Measurements from ENCODE around the gene C6orf163.
"Not testable (repeated sequence)": the region's sequence is repeated elsewhere in the genome, so short reads cannot be mapped to it uniquely, and the experiment has no call there.

C6orf163 gene

DNA sequence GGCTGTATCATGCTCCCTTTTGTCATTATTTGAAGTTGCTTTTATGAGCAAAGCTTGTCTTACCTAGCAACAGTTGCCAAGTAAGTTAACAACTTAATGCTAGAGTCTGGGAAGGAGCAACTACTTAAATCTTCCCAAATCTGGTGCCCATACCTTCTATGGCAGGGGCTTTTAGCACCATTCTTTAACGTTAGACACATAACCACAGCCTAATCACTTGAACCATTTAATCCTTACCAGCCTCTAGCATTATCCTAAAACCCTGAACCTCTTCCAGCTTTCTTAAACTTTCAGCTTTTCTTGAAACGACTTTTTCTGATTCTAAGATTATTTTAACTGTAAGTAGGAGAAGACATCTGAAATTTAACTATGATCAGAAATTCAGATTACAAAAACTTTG lies at the start of gene C6orf163:
TSS of gene C6orf163 (plus strand) at position 83 of the 400 bp plus-strand sequence. CDS start at position 370, 287 bp downstream.
- DNase-seq (ENCODE audit: low spot score), result no peak

GRCh38 chr6:87297119-87297518 lies 47.5 kb upstream of the C6orf163 start:
- no peak for DNase-seq (ENCODE audit: low spot score)

DNA sequence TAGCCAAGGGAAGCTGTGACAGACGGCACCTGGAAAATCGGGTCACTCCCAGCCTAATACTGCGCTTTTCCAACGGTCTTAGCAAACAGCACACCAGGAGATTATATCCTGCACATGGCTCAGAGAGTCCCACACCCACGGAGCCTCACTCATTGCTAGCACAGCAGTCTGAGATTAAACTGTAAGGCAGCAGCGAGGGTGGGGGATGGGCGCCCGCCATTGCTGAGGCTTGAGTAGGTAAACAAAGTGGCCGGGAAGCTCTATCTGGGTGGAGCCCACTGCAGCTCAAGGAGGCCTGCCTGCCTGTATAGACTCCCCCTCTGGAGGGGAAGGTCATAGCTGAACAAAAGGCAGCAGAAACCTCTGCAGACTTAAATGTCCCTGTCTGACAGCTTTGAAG lies 43.3 kb upstream of the C6orf163 start:
- DNase-seq (ENCODE audit: low spot score), result not testable (repeated sequence)

DNA sequence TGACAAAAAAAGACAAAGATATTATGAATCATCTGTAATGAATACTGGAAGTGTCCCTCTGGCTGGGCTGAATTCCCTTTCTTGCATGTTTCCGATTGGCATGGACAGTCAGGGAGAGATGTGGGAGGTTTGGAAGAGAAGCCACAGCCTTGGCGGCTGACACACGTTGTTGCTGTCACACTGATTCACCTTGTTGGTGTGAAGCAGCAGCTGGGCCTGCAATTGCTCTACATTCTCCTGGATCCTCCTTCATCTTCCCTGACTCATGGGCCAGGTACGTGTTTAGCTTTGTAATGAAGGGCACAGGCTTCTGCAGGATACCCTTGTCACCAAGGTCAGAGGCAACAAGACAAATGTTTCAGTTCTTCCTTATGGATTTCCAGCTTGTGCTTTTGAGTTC lies 35.6 kb upstream of the C6orf163 start:
- DNase-seq (ENCODE audit: low spot score), result no peak

DNA sequence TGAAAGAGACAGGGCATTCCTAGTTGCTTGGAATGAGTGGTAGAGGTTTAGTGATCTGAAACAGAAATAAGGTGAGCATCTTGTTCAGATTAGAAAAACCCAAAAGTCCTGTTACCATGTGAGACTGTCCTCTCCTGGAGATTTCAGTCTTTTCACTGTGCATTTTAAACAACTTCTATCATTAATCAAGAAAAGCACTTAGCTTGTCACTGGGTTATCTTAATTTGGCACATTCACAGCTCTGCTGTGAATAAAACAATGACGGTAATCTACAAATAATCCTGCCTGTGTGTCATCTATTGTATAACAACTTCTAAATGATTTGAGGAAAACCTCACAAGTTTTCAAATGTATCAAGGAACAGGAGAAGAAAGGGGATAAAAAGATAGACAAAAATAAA lies 31.8 kb upstream of the C6orf163 start:
- DNase-seq (ENCODE audit: low spot score), result no peak

- no peak for DNase-seq (ENCODE audit: low spot score)
Measured at GRCh38 chr6:87315071-87315470, 29.5 kb upstream of the C6orf163 start.

- DNase-seq (ENCODE audit: low spot score), result no peak
Measured at GRCh38 chr6:87319271-87319987, 25.2 kb upstream of the C6orf163 start.

GRCh38 chr6:87322304-87323212 lies 22.1 kb upstream of the C6orf163 start, which contains the start of gene SMIM8:
SMIM8 (plus strand) TSS chr6:87322588; CDS start chr6:87337032, 14,444 bp downstream.
- DNase-seq (ENCODE audit: low spot score), result peak; percentile 97

DNA sequence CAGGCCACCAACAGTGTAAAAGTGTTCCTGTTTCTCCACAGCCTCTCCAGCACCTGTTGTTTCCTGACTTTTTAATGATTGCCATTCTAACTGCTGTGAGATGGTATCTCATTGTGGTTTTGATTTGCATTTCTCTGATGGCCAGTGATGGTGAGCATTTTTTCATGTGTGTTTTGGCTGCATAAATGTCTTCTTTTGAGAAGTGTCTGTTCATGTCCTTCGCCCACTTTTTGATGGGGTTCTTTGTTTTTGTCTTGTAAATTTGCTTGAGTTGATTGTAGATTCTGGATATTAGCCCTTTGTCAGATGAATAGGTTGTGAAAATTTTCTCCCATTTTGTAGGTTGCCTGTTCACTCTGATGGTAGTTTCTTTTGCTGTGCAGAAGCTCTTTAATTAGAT lies 20.7 kb upstream of the C6orf163 start:
- not testable (repeated sequence) for DNase-seq (ENCODE audit: low spot score)

GRCh38 chr6:87330961-87331360 lies 13.7 kb upstream of the C6orf163 start:
- DNase-seq (ENCODE audit: low spot score), result no peak

- no peak for DNase-seq (ENCODE audit: low spot score)
Measured at GRCh38 chr6:87333033-87333432, 11.6 kb upstream of the C6orf163 start.

- DNase-seq (ENCODE audit: low spot score), result peak; percentile 24
Measured at GRCh38 chr6:87333591-87334181, 10.9 kb upstream of the C6orf163 start.

DNA sequence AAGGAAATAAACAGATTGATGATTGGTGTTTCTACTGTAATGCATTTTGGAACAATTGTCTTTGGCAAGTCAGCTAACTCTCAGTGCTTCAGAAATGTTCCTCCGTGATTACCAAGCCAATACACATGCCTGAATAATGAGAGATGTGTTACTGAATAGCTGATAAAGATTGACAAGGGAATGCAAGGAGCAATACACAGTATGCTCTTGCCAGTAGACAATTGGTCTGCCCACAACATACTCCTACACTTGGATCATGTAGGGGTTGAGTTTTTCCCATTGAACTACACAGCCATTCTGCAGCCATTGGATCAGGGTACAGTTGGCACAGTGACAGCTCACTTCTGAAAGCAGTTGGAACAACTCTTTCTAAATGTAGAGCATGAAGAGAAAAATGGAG lies 9.9 kb upstream of the C6orf163 start:
- DNase-seq (ENCODE audit: low spot score), result peak; percentile 39

DNA sequence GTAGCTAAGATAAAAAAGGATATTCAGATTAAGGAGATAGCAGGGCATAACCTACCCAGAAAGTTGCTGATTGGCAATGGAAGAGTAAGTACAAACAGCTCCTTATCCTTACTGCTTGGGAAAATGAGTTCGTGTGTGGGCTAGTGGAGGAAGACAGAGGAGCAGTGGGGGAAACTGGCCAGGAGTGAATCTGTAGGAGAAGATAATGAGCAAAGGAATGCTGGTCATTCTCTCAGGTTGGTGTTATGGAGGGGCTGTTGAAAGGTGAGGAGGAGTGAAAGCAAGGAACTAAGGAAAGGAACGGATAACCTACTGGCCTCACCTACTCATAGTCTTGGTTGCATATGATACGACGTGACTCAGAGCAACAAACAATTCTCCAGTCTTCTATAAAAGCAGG lies 8.2 kb upstream of the C6orf163 start:
- DNase-seq (ENCODE audit: low spot score), result no peak

DNA sequence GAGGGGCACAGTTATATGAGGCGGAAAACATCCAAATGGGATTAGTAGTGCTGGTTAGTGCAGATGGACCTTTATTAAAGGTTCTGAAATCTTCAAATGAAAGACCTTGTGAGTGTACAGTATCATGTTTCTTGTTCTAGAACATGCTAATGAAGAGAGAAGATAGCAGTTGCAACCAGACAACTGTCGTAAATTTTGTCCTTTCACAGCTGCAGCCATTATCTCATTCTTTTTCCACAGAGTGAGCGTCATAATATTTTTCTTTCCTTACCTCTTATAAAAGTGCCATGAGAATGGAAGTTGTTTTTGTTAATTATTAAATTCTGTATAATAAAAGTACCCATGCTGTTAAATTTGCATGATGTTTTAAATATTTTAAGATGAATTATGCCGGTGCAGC lies 4.4 kb upstream of the C6orf163 start:
- DNase-seq (ENCODE audit: low spot score), result no peak

- DNase-seq (ENCODE audit: low spot score), result no peak
Measured at GRCh38 chr6:87341158-87341557, 3.5 kb upstream of the C6orf163 start.

- DNase-seq (ENCODE audit: low spot score), result no peak
Measured at GRCh38 chr6:87341899-87342298, 2.7 kb upstream of the C6orf163 start.

DNA sequence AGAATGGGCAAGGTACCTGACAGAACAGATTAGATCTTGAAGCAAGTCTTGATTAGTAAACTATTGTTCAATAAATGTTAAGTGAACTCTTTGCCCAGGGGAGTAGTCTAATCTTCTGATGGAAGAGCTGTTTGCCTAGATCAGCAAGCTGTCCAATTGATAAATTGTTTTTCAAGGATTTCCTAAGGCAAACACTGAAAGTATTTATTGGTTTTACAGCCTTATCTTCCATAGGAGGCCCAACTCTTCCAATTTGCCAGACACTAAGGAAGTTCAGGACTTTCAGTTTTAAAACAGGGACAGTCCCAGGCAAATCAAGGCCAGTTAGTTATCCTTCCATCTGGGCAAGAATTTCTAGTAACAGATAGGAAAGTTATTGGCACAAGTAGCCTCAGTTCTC lies 1.8 kb upstream of the C6orf163 start:
- DNase-seq (ENCODE audit: low spot score), result no peak

GRCh38 chr6:87346700-87347099 lies 2.1 kb downstream of the C6orf163 start:
- no peak for DNase-seq (ENCODE audit: low spot score)

- no peak for DNase-seq (ENCODE audit: low spot score)
Measured at GRCh38 chr6:87349896-87350295, 5.3 kb downstream of the C6orf163 start.

DNA sequence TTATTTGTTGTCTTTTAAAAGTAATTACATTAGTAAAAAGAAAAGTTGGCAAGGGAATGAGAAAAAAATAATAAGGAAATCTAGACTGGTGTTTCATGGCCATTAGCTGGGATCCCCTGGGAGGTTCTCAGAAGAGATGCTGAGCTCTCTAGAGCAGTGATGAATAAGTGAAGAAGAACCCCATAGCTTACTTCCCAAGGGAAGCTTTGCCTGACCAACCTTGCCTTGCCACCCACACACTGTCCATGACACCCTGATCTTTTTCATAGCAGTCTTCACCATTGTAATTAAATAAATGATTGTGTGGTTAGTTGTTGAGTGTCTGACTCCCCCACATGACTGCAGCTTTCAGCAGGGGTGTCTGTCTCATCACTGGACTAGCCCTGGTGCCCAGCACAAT lies 5.9 kb downstream of the C6orf163 start:
- DNase-seq (ENCODE audit: low spot score), result peak; percentile 24

GRCh38 chr6:87351583-87351982 lies 7.0 kb downstream of the C6orf163 start:
- DNase-seq (ENCODE audit: low spot score), result no peak

- DNase-seq (ENCODE audit: low spot score), result no peak
Measured at GRCh38 chr6:87356181-87356580, 11.6 kb downstream of the C6orf163 start.
